Frontal cortex (tissue), 4 donors: ENCODE results near the gene TKTL2. TPM values are rescaled to one million over a fixed set of nuclear protein-coding genes. Genes with fewer than 3 reads are reported as not detected.

Experiments used
- DNase-seq, 2 donors: peaks; one replicate each; pipeline ENCODE4 v3.0.0; 2012; ENCODE audit warnings: low spot score in 2 of 2
- FAIRE-seq: peaks from 2 replicates; lab custom pipeline; 2012; peaks lifted over from hg19 to GRCh38; lab: Jason Lieb, UNC
- total RNA-seq: library from RNA; depleted of rRNA; stranded (reverse); fragments of >200 nt; gene quantifications from one replicate; pipeline ENCODE4 v1.2.3, GENCODE V29; 2014
- donor health status: control.
- donor health status: control.
- donor health status: control.

The TKTL2 gene, protein sequence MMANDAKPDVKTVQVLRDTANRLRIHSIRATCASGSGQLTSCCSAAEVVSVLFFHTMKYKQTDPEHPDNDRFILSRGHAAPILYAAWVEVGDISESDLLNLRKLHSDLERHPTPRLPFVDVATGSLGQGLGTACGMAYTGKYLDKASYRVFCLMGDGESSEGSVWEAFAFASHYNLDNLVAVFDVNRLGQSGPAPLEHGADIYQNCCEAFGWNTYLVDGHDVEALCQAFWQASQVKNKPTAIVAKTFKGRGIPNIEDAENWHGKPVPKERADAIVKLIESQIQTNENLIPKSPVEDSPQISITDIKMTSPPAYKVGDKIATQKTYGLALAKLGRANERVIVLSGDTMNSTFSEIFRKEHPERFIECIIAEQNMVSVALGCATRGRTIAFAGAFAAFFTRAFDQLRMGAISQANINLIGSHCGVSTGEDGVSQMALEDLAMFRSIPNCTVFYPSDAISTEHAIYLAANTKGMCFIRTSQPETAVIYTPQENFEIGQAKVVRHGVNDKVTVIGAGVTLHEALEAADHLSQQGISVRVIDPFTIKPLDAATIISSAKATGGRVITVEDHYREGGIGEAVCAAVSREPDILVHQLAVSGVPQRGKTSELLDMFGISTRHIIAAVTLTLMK
- total RNA-seq = 0.82 TPM

DNA sequence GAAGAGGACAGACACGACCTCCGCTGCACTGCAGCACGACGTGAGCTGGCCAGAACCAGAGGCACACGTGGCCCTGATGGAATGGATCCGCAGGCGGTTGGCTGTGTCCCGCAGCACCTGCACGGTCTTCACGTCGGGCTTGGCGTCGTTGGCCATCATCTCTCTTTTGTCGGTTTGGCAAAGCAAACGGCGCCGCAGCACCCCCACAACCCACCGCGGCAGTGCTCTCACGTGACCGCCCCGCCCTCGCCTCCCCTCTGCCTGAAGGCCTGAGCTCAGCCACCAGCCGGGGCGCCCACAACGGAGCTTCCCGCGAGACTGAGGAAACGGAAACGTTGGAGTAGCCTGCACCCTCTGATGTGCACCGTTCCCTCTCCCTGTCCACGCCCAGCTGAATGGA, at the start of gene TKTL2:
Gene TKTL2, minus strand, starts transcription at position 179 of the 400 bp plus-strand sequence. Its CDS starts 20 bp downstream, at position 159.
- DNase-seq = no peak
- FAIRE-seq = no peak

DNA sequence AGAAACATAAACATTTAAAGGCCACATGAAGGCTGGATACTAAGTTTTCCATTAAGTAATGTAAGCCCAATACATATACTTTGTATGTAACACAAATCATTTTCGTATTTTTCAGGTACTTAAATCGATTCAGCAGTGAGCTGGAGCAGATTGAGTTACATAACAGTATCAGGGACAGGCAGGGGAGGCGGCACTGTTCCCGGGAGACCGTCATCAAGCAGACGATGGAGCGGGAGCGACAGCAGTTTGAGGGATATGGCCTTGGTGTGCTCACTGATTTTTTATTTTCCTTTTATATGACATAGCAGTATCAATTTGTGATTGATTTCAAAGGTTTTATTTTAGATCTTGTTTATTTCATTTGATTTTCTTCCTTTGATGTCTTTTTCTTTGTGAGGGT, 41.6 kb upstream of the TKTL2 start:
- DNase-seq (no peak), FAIRE-seq (no peak)

DNA sequence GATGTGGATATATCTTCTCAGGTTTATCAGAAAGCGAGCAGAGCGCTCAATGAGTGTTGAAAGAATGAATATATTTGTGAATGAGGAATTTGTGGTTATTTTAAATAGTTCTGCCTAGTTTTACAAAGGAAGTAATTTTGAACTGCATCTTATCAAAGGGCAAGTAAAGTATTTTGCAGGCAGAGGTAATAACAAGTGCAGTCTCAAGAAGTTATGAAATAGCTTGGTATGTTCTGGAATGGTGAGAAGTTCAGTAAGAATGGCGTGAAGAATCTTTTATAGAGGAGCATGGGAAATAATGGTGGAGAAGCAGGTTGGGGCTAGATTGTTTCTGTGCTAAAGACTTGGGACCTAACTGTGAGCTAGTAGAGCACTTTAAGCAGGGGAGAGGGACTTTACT, 31.8 kb upstream of the TKTL2 start:
- DNase-seq (no peak), FAIRE-seq (no peak)

DNA sequence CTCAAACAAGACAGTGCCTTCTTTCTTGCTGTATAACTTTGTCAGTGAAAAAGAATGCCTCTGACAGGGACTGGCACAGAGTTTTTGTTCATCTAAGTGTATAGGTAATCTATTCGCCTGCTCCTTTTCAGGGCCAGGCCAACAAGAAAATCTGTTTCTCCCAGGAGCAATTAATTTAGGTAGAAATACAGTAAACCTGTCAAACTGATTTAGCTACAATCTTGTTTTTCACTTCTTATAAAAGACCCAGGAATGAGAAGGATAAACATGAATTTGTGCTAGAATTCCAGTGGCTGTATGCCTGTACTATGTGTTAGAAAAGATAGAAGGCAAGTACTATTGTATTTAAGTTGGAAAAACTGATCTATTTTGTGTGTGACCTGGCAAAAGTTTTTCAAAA, 27.0 kb upstream of the TKTL2 start:
- DNase-seq = no peak
- FAIRE-seq = no peak

DNA sequence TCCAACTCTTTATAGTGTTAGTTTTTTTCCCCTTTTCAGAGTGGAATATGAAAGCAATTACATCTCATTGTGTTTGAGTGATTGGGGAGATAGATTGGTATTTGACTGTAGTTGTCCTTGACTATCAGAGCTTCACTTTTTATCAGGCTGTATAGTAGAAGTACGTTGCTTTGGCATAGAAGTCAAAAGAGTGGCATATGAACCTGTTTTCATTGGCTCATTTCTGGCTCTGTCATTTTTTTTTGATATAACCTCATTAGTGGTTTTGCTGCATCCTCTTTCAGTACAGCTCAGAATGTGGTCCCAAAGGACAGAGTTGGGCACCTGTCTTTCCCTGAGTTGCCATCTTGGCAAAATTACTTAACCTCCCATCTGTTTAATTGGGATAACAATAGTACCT, 22.3 kb upstream of the TKTL2 start:
- DNase-seq (no peak), FAIRE-seq (no peak)

DNA sequence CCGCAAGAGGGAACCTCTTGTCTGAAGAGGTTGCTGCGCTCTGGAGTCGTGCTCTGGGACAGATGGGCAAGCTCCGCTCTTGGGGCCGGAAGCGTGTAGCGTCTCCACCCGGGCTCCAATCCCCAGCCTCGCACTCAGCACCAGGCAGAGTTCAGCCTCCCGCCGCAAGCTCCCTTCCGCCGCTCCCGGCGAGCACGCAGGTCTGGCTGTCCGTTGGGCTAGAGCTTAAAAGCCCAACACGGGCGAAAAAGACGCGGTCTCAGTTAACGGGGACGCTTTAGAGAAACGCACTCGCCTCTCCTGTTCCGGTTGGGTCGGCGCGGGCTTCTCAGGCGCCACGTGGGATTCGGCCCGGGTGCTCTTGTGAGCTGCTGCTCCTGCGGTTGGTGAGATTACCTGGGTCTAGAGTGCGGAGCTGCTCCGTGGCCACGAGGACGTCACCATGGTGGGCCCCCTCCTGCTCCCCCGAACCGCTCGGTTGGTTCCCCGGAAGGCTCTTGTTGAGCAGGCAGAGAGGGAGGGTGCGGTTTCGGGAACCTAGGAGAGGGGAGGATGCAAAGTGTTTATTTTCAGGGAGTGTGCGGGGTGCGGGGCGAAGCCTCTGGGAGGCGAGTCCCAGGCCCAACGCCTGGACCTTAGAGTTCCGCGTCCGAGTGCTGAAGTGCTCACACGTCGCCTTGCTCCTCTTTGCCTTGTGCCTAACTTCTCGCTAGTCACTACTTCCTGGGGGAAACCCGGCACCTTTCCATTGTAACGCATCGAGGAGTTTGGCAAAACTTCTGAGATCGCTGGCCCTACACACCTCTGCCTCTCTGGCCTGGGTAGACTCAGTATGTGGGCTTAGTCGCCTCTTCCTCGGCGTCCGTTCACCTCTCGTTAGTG, 21.0 kb upstream of the TKTL2 start, which contains the start of gene TMA16:
Gene TMA16, plus strand, starts transcription at position 331 of the 882 bp plus-strand sequence. Its CDS starts 112 bp downstream, at position 443.
- DNase-seq = peak; percentile 36 to 72
- no peak for FAIRE-seq

DNA sequence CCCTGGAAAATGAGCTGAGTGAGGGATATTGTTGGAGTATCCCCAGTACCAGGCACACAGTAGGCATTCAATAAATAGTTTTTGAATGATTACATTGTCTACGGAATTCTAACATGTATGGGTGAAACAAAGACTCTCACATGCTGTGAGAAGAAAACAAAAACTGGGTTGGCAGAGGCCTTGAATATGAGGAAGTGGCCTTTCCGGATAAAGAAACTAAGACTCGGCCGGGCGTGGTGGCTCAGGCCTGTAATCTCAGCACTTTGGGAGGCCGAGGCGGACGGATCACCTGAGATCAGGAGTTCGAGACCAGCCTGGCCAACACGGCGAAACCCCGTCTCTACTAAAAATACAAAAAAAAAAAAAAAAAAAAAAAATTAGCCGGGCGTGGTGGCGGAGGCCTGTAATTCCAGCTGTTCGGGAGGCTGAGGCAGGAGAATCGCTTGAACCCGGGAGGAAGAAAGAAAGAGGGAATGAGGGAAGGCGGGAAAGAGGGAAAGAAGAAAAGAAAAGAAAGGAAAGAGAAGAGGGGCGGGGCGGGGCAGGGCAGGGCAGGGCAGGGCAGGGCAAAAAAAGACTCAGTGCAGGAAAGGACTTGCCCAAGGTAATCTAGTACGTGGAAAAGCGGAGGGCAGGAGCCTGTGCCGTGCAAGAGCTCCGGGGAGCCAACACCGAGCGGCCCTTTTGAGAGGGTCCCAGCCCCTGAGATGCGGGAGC, 20.2 kb upstream of the TKTL2 start:
- FAIRE-seq = no peak
- no peak for DNase-seq

DNA sequence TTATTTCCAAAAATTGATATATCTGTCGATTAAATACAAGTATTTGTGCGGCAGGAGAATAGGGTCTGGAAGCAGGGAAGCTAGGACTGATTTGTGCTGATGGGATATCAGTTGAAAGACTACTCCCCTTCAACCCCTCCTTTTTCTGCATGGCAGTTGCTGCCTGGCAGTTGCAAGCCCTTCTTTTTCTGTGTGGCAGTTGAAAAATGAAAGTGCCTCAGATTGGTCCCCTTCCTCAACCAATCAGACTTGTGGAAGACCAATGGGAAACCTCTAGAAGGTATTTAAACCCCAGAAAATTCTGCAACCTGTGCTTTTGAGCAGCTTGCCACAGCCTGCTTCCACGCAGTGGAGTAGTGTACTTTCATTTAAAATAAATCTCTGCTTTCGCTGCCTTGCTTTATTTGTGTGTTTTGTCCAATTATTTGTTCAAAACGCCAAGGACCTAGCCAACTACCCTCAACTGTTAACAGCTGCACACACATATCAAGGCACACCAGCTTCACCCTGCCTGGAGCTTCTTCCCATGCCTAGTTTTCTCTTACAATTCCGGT, 19.5 kb upstream of the TKTL2 start:
- DNase-seq (no peak), FAIRE-seq (no peak)

DNA sequence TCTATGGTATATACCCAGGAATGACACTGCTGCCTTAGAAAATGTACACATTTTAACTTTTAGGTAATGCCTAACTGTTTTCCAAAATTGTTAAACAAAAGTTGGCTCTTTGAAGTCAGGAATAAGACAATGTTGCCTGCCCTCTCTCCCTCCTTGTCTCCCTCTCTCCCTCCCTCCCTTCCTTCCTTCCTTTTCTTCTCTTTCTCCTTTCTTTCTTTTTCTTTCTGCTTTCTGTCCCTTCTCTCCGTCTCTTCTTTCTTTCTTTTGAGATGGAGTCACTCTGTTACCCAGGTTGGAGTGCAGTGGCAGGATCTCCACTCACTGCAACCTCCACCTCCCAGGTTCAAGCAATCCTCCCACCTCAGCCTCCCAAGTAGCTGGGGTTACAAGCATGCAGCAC, 16.4 kb upstream of the TKTL2 start:
- no peak for DNase-seq
- no peak for FAIRE-seq

DNA sequence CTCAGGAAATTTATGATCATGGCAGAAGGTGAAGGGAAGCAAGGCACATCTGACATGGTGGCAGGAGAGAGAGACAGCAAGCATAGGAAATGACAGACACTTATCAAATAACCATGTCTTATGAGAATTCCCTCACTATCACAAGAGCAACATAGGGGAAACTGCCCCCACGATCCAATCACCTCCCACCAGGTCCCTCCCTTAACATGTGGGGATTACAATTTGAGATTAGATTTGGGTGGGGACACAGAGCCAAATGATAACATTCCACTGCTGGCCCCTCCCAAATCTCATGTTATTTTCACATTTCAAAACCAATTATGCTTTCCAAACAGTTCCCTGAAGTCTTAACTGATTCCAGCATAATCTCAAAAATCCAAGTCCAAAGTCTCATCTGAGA, 12.8 kb upstream of the TKTL2 start:
- FAIRE-seq (no peak), DNase-seq (no peak)

DNA sequence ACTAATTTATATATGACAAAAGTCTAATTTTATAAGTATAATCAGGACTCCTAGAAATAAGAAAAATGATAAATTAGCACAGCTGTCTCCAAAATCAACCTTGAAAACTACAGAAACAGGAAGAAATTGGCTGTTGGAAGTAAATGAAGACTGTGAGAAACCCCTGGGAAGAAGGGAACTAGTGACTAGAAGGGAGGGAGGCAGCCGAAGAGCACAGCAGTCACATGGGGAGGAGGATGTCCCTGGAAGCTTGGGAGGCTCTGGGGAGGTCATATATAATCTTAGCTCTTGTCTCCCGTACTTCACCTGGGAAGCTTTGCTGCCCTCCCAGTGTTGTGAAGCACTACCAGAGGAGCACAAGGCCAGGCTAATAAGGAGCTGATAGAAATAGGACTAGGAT, 12.0 kb upstream of the TKTL2 start:
- DNase-seq = no peak
- FAIRE-seq = no peak

DNA sequence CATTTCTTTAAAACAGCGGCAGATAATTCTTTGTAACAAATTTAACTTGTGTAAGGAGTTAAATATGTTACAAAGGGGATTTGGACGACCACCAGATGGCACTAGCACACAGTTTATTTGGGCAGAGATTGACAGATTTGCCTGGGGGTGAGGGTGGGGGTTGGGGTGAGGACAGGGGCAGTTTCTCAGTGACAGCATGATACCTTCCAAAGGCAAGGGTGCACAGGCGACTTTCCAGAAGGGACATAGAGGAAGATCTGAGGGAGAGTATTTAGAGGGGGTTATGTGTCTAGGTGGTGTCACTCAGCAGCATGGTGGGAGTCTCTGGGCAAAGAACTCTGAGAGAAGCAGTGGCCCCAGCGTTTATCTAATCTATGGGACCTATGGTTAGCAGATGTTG, 11.4 kb upstream of the TKTL2 start:
- DNase-seq (peak; percentile 25 to 26), FAIRE-seq (no peak)

DNA sequence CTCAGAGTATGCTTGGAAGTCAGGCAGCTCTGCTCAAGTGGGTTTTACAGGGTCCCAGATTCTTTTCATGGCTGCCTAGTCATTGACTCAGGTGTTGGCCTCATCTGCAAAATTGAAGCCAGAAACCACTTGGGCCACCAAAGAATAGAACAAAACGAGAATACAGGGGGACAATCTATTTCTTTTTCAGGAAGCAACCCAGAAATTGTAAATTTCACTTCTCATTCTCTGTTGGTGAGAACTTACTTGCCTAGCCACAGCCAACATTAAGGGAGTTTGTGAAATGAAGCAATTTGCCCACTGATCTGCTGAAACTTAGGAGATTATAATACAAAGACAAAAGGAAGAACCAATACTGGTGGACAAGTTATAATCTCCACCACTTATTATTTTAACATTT, 8.6 kb upstream of the TKTL2 start:
- FAIRE-seq (no peak), DNase-seq (no peak)

DNA sequence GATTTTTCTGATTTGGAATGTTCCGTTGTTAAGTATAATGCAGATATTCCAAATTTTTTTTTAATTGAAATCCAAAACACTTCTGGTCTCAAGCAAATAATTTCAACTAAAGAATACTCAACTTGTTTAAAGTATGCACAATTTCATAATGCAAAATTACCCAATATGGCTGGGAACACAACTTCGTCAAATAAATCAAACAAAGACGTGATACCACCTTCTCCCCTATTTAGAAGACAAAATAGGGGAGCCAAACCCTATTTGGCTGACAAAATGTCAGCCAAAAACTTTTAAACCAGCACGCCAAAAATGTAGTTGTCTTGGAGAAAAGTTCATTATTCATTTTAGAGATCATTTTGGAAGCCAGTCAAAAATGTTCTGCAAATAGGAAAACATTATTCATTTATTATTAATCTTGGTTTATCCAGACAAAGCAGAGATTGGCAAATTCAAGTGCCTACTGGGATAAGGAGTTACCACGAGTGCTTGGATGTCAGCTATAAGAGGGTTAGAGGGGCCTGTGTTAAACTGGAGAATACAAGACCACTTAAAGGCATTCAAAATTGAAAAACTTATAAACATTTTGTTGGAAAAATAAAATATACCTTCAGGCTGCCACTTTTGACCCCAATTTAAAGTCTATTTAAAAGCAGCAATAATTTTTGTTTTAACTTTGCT, 3.3 kb upstream of the TKTL2 start:
- no peak for FAIRE-seq
- DNase-seq = no peak

DNA sequence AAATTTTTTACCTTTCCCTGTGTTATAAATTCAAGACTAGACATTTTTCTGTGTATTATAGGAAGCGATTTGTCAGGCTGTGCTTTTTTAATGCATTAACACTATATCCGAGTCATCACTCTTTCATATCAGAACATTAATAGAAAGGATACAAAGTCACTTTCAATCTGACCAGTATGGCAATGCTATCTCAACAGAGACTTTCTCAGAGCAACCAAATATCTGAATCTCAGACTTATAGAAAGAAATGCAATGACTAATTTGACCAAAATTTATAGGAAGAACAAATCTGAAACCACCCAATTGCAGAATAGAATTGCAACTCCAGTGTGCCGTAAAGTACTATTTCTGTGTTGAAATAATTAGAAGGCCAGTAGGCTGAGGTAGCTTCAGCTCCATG, 473 bp upstream of the TKTL2 start:
- FAIRE-seq = no peak
- no peak for DNase-seq

DNA sequence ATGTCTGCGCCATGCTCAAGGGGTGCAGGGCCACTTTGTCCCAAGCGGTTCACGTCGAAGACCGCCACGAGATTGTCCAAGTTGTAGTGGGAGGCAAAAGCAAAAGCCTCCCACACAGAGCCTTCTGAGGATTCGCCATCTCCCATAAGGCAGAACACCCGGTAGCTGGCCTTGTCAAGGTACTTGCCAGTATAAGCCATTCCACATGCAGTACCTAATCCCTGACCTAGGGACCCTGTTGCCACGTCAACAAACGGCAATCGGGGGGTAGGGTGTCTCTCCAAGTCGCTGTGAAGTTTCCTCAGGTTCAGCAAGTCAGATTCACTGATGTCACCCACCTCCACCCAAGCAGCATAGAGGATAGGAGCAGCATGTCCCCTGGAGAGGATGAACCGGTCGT, 424 bp downstream of the TKTL2 start:
- DNase-seq (no peak), FAIRE-seq (no peak)

DNA sequence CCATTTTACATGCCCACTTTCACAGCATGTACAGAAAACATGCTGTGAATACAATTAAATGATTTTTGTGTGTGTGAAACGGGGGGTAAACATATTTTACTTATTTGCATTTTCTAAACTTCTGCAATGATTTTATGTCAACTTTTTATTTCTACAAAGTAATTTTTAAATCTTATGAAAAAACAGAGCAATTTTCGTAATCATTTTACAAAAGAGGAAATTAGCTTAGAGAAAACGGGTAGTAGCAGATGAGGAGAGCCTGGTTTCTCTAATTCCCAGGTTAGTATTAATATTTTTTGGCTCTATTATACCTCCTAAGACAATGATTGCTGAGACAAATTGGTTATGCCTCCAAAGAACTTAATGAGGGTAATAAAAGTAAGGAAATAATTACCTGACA, 3.2 kb downstream of the TKTL2 start:
- DNase-seq = no peak
- FAIRE-seq = no peak

DNA sequence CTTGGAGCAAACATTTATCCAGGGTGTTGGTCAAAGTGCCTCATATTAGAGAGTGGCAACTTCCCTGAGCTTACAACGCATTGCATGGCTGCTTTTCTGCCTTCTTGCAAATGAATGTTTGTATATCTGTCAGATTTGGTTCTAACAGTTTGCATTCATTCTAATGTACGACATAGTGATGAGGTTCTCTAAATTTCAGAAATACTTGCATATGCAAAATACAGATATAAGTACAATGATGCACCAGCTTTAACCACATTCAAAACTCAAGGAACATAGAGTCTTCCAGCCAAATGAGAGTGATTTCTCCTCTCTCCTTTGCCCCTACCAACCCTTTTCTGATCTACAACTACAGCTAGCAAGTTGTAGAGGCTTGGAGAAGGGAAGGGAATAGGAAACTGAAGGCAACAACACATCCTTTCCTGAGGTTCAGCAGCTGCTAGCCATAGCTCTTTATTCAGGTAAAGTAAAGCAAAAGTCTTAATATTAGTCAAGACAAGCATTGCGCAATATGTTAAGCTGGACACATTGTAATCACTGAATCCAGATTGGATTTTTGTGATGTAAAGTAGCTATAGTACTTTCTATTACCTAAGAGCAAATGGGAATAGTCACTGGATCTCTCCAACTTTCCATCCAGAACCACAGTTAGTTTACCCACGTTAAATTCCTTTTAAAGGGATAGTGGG, 6.3 kb downstream of the TKTL2 start:
- no peak for DNase-seq
- FAIRE-seq = no peak

DNA sequence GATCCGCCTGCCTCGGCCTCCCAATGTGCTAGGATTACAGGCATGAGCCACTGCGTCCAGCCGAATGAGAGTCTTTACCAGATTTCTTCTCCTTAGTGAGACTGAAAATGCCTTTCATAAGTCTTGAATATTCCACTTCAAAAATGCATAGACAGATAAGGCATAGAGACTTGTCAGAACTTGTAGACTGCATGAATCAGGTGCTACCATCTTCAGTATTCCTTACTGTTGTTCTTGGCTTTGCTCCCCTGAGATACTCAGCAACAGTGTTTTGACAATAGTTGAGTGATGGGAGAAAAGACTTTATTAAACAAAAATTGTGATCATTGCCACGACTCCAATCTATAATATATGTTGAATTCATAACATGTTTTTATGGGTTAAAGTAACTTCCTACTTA, 11.0 kb downstream of the TKTL2 start:
- FAIRE-seq = no peak
- no peak for DNase-seq
